HepG2 (cell line): Measurements from ENCODE around the gene OSBPL10. TPM values are rescaled to one million over a fixed set of nuclear protein-coding genes. Genes with fewer than 3 reads are reported as not detected.

ENCODE experiments used
- ATAC-seq: fragments of 200-7000 bp; cut with Tn5 transposase; 3 replicates; pipeline ENCODE4 v1.9.1; 2020; ENCODE audit warnings: mild to moderate bottlenecking, moderate library complexity
- BruUV-seq: library from RNA; stranded (reverse); fragments of 400-500 nt; replicated peaks from 2 replicates; lab custom pipeline; 2021; lab: Mats Ljungman, UMichigan
- CTCF ChIA-PET: fragments of 300-600 bp; formaldehyde crosslinking; extraction: SDS; loops from one replicate; lab custom pipeline; 2021; ENCODE audit warnings: low total read pairs, inconsistent platforms, low intra/inter-chr PET ratio; lab: Yijun Ruan, JAX
- POLR2A ChIA-PET: fragments of 350-600 bp; sonication (Branson Sonifier 250); formaldehyde crosslinking; loops from one replicate; lab custom pipeline; 2020; ENCODE audit warnings: antibody characterized with exemption, inconsistent platforms; lab: Yijun Ruan, JAX
- DNase-seq: peaks from one replicate; pipeline ENCODE4 v3.0.0-alpha.2; 2015; ENCODE audit warnings: low spot score
- FAIRE-seq: peaks from 3 replicates; lab custom pipeline; 2011; peaks lifted over from hg19 to GRCh38; lab: Jason Lieb, UNC
- H2AFZ ChIP-seq: one replicate; pipeline ENCODE4 v1.6.1; 2011; ENCODE audit warnings: low read length, inconsistent platforms
- H3K27ac ChIP-seq: fragments of 300-600 bp; 3 replicates; pipeline ENCODE4 v1.8.0; 2011; ENCODE audit warnings: mixed run types, mild to moderate bottlenecking, mixed read lengths, low read length, inconsistent platforms; ENCODE audit not compliant: insufficient read depth; ENCODE audit errors: extremely low read length
- H3K27me3 ChIP-seq, 2 experiments: fragments of 200-600 bp in 1 of 2; 2 replicates in 1 of 2; 3 replicates in 1 of 2; pipeline versions ENCODE4 v1.6.0 to v1.8.0; 2011; ENCODE audit warnings: low read length in 2 of 2, mild to moderate bottlenecking in 2 of 2, moderate library complexity in 2 of 2, inconsistent platforms in 1 of 2; ENCODE audit not compliant: insufficient read depth in 2 of 2, control insufficient read depth in 1 of 2
- H3K36me3 ChIP-seq, 2 experiments: fragments of 200-600 bp in 1 of 2; replicated peaks in 1 of 2; 2 replicates in 1 of 2; 3 replicates in 1 of 2; pipeline versions ENCODE4 v1.5.1 to v1.8.0; 2011; ENCODE audit warnings: low read length in 2 of 2, inconsistent platforms in 1 of 2; ENCODE audit not compliant: insufficient read depth in 2 of 2, control insufficient read depth in 1 of 2
- H3K4me1 ChIP-seq: 2 replicates; pipeline ENCODE4 v1.5.1; 2012; ENCODE audit warnings: low read length, inconsistent platforms; ENCODE audit not compliant: insufficient read depth
- H3K4me2 ChIP-seq: 2 replicates; pipeline ENCODE4 v1.6.0; 2011; ENCODE audit warnings: low read depth, low read length, inconsistent platforms
- H3K4me3 ChIP-seq, 3 experiments: fragments of 200-600 bp in 1 of 3; sonication (generic), shearing (Covaris generic) in 1 of 3; replicated peaks in 1 of 3; 2 replicates each; pipeline ENCODE4 v1.5.1; 2011 to 2016; ENCODE audit warnings: low read length in 3 of 3, inconsistent platforms in 2 of 3, low read depth in 2 of 3, mild to moderate bottlenecking in 2 of 3, control low read depth in 1 of 3, mixed read lengths in 1 of 3; ENCODE audit not compliant: insufficient read depth in 1 of 3
- H3K79me2 ChIP-seq: one replicate; pipeline ENCODE4 v1.6.1; 2011; ENCODE audit warnings: low read length, inconsistent platforms; ENCODE audit not compliant: insufficient read depth
- H3K9ac ChIP-seq: 2 replicates; pipeline ENCODE4 v1.6.0; 2011; ENCODE audit warnings: mild to moderate bottlenecking, low read depth, low read length, inconsistent platforms; ENCODE audit not compliant: insufficient read depth
- H3K9me3 ChIP-seq: 2 replicates; pipeline ENCODE4 v1.5.1; 2012; ENCODE audit warnings: mild to moderate bottlenecking, low read length
- H4K20me1 ChIP-seq: 2 replicates; pipeline ENCODE4 v1.6.0; 2011; ENCODE audit warnings: inconsistent platforms, mild to moderate bottlenecking, low read length, moderate library complexity; ENCODE audit not compliant: insufficient read depth
- ETV6 ChIP-seq: sonication (generic); formaldehyde crosslinking; conservative IDR thresholded peaks from 2 replicates; pipeline ENCODE4 v1.4.0; 2020; ENCODE audit warnings: missing genetic modification reagents
- HHEX ChIP-seq: IDR thresholded peaks from 2 replicates; pipeline ENCODE4 v1.6.1; 2016; ENCODE audit warnings: control low read depth
- KDM1A ChIP-seq: IDR thresholded peaks from 2 replicates; pipeline ENCODE4 v1.6.1; 2016; ENCODE audit warnings: missing compliant biosample characterization
- NFRKB ChIP-seq: fragments of 450-650 bp; IDR thresholded peaks from 2 replicates; pipeline ENCODE4 v1.6.1; 2017
- NRL ChIP-seq: sonication (generic); formaldehyde crosslinking; IDR thresholded peaks from 2 replicates; pipeline ENCODE4 v1.5.0; 2020; ENCODE audit warnings: missing genetic modification reagents, mild to moderate bottlenecking, moderate library complexity, borderline replicate concordance
- RXRB ChIP-seq: IDR thresholded peaks from 2 replicates; pipeline ENCODE4 v1.6.1; 2016; ENCODE audit warnings: borderline replicate concordance, missing genetic modification reagents, missing compliant biosample characterization
- SOX5 ChIP-seq: IDR thresholded peaks from 2 replicates; pipeline ENCODE4 v1.6.1; 2016; ENCODE audit warnings: borderline replicate concordance
- SOX6 ChIP-seq, 2 experiments: fragments of 450-650 bp in 1 of 2; sonication (generic) in 1 of 2; formaldehyde crosslinking in 1 of 2; IDR thresholded peaks; 2 replicates each; pipeline versions ENCODE4 v1.4.0 to v1.6.1; 2017 to 2020; ENCODE audit warnings: antibody characterized with exemption in 1 of 2, mild to moderate bottlenecking in 1 of 2, missing genetic modification reagents in 1 of 2
- U2AF1 ChIP-seq: fragments of 200-400 bp; formaldehyde crosslinking; optimal IDR thresholded peaks from 2 replicates; pipeline ENCODE3; 2017; ENCODE audit warnings: mild to moderate bottlenecking, low read depth, low read length
- WIZ ChIP-seq: sonication (generic); formaldehyde crosslinking; IDR thresholded peaks from 2 replicates; pipeline ENCODE4 v1.5.1; 2020; ENCODE audit warnings: mild to moderate bottlenecking, missing genetic modification reagents
- ZBTB38 ChIP-seq: sonication (generic); formaldehyde crosslinking; IDR thresholded peaks from 2 replicates; pipeline ENCODE4 v1.5.1; 2020; ENCODE audit warnings: mild to moderate bottlenecking, missing genetic modification reagents
- WGBS: methylation state at CpG from one replicate; pipeline ENCODE4 v1.1.6; 2017; ENCODE audit warnings: low lambda C conversion rate; 5-methylcytosine and 5-hydroxymethylcytosine counted together
- in situ Hi-C: cut with HindIII; loops from 2 replicates; pipeline ENCODE4 v1.10.0; 2017; ENCODE audit warnings: low pct_unique_long_range_greater_than_20kb; ENCODE audit not compliant: extremely low pct_ligation_motif_present
- intact Hi-C: fragments of 100-400 bp; cut with micrococcal nuclease; formaldehyde crosslinking; loops from one replicate; pipeline ENCODE4 v1.10.0; 2022; ENCODE audit not compliant: unreplicated experiment
- polyA plus RNA-seq, 8 experiments: library from polyadenylated mRNA; depleted of rRNA in 3 of 8; stranded (reverse) in 7 of 8; unstranded in 1 of 8; fragments of >200 nt; fragmentation: Illumina TruSeq in 4 of 8; extraction: Trizol in 4 of 8; gene quantifications; 2 replicates each; pipeline versions ENCODE4 v1.2.1 to v1.2.3, GENCODE V29; 2011 to 2016; ENCODE audit warnings: low read depth in 4 of 8, missing spikeins in 1 of 8, mixed read lengths in 1 of 8; ENCODE audit not compliant: insufficient read depth in 1 of 8
- total RNA-seq, 5 experiments: library from RNA; depleted of rRNA; stranded (reverse); fragments of >200 nt; fragmentation: Illumina TruSeq; extraction: Trizol; gene quantifications; 2 replicates each; pipeline ENCODE4 v1.2.3, GENCODE V29; 2016; ENCODE audit warnings: low read depth in 1 of 5
- TF ChIP-seq, protein P1 (sequence below): sonication (generic); formaldehyde crosslinking; IDR thresholded peaks from 2 replicates; pipeline ENCODE4 v1.4.0; 2020; ENCODE audit warnings: missing genetic modification reagents
- TF ChIP-seq, protein P2 (sequence below): sonication (generic); formaldehyde crosslinking; IDR thresholded peaks from 2 replicates; pipeline ENCODE4 v1.5.1; 2020; ENCODE audit warnings: mild to moderate bottlenecking, missing genetic modification reagents, borderline replicate concordance
- TF ChIP-seq, protein P3 (sequence below): IDR thresholded peaks from 2 replicates; pipeline ENCODE4 v1.6.1; 2012; ENCODE audit warnings: inconsistent platforms
- TF ChIP-seq, protein P4 (sequence below): IDR thresholded peaks from 2 replicates; pipeline ENCODE4 v1.6.1; 2016; ENCODE audit warnings: control low read depth

Gene OSBPL10
- total and polyA plus RNA-seq, 2 of the 13 experiments (the other 11 are each of a cell fraction or from before 2014, with no cell fraction given), result 10.3 to 28.6 TPM

DNA sequence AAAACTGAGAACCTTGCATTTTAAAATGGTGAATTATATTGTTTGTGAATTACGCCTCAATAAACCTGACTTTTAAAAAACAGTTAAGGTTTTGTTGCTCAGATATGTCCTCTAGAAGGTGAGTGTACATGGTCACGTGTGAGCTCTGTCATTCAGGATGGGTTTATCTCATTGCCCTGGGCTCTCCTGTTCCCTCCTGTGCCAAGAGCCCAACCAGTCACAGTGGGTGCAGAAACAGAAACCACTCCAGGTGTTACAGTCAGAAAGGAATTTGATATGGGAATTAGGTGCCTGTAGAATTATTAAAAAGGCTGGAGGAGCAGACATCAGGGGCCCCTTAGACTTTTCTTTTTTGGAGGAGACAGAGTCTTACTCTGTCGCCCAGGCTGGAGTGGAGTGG, 252.0 kb downstream of the OSBPL10 start:
- no peaks in the 10 kb centered on the region for H3K27me3 ChIP-seq
- ChIA-PET CTCF (no interaction called here), POLR2A (no interaction called here)
- H3K27ac ChIP-seq, result no peak overlapping the region
- DNase-seq (no peak), FAIRE-seq (no peak), ATAC-seq (no peak)
- no peaks in the 10 kb centered on the region for H3K4me1 ChIP-seq
- no peak overlapping the region for H3K4me3 ChIP-seq
- in situ Hi-C loops (no loop called here), intact Hi-C loops (no loop called here)
- no peaks in the 10 kb centered on the region for H4K20me1 ChIP-seq
- H3K9ac ChIP-seq, result no peak overlapping the region
- H2AFZ ChIP-seq, result no peak overlapping the region
- no peaks in the 10 kb centered on the region for H3K9me3 ChIP-seq
- H3K79me2 ChIP-seq, result no peaks in the 10 kb centered on the region
- no TSS peak for BruUV-seq
- H3K36me3 ChIP-seq, result peaks cover 1 to 15% of the 10 kb centered on the region in 2 experiments; a peak in 4 of 5 replicates
- 93% methylated on average over 3 of the region's 3 CpGs for WGBS
- TF ChIP-seq NFRKB (no peak), SOX6 (IDR thresholded peaks at IDR 0.05) (no peak), SOX6 (CRISPR knock-in tag; IDR thresholded peaks at IDR 0.05) (no peak), ZBTB38 (CRISPR knock-in tag) (no peak), KDM1A (no peak), SOX5 (CRISPR knock-in tag) (no peak), ETV6 (CRISPR knock-in tag) (no peak), NRL (CRISPR knock-in tag) (no peak), U2AF1 (no peak), RXRB (CRISPR knock-in tag) (no peak), WIZ (CRISPR knock-in tag) (no peak), HHEX (CRISPR knock-in tag) (no peak)
- TF ChIP-seq, protein P1, sequence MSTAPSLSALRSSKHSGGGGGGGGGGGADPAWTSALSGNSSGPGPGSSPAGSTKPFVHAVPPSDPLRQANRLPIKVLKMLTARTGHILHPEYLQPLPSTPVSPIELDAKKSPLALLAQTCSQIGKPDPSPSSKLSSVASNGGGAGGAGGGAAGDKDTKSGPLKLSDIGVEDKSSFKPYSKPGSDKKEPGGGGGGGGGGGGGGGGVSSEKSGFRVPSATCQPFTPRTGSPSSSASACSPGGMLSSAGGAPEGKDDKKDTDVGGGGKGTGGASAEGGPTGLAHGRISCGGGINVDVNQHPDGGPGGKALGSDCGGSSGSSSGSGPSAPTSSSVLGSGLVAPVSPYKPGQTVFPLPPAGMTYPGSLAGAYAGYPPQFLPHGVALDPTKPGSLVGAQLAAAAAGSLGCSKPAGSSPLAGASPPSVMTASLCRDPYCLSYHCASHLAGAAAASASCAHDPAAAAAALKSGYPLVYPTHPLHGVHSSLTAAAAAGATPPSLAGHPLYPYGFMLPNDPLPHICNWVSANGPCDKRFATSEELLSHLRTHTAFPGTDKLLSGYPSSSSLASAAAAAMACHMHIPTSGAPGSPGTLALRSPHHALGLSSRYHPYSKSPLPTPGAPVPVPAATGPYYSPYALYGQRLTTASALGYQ, result no peak
- TF ChIP-seq, protein P2, sequence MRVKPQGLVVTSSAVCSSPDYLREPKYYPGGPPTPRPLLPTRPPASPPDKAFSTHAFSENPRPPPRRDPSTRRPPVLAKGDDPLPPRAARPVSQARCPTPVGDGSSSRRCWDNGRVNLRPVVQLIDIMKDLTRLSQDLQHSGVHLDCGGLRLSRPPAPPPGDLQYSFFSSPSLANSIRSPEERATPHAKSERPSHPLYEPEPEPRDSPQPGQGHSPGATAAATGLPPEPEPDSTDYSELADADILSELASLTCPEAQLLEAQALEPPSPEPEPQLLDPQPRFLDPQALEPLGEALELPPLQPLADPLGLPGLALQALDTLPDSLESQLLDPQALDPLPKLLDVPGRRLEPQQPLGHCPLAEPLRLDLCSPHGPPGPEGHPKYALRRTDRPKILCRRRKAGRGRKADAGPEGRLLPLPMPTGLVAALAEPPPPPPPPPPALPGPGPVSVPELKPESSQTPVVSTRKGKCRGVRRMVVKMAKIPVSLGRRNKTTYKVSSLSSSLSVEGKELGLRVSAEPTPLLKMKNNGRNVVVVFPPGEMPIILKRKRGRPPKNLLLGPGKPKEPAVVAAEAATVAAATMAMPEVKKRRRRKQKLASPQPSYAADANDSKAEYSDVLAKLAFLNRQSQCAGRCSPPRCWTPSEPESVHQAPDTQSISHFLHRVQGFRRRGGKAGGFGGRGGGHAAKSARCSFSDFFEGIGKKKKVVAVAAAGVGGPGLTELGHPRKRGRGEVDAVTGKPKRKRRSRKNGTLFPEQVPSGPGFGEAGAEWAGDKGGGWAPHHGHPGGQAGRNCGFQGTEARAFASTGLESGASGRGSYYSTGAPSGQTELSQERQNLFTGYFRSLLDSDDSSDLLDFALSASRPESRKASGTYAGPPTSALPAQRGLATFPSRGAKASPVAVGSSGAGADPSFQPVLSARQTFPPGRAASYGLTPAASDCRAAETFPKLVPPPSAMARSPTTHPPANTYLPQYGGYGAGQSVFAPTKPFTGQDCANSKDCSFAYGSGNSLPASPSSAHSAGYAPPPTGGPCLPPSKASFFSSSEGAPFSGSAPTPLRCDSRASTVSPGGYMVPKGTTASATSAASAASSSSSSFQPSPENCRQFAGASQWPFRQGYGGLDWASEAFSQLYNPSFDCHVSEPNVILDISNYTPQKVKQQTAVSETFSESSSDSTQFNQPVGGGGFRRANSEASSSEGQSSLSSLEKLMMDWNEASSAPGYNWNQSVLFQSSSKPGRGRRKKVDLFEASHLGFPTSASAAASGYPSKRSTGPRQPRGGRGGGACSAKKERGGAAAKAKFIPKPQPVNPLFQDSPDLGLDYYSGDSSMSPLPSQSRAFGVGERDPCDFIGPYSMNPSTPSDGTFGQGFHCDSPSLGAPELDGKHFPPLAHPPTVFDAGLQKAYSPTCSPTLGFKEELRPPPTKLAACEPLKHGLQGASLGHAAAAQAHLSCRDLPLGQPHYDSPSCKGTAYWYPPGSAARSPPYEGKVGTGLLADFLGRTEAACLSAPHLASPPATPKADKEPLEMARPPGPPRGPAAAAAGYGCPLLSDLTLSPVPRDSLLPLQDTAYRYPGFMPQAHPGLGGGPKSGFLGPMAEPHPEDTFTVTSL (CRISPR knock-in tag), result no peak
- TF ChIP-seq, protein P3, sequence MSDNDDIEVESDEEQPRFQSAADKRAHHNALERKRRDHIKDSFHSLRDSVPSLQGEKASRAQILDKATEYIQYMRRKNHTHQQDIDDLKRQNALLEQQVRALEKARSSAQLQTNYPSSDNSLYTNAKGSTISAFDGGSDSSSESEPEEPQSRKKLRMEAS, result no peak
- TF ChIP-seq, protein P4, sequence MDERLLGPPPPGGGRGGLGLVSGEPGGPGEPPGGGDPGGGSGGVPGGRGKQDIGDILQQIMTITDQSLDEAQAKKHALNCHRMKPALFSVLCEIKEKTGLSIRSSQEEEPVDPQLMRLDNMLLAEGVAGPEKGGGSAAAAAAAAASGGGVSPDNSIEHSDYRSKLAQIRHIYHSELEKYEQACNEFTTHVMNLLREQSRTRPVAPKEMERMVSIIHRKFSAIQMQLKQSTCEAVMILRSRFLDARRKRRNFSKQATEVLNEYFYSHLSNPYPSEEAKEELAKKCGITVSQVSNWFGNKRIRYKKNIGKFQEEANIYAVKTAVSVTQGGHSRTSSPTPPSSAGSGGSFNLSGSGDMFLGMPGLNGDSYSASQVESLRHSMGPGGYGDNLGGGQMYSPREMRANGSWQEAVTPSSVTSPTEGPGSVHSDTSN (CRISPR knock-in tag), result no peak
- no peak overlapping the region for H3K4me2 ChIP-seq
